Left colon (tissue), 2 donors: ENCODE data around the gene OTOF. TPM values are rescaled to one million over a fixed set of nuclear protein-coding genes. Genes with fewer than 3 reads are reported as not detected.

ENCODE experiments used
- ATAC-seq: fragments of 200-7000 bp; cut with Tn5 transposase; one replicate; pipeline ENCODE4 v1.9.1; 2020; ENCODE audit warnings: mild to moderate bottlenecking, moderate library complexity
- DNase-seq, 2 donors: peaks; one replicate each; pipeline ENCODE4 v3.0.0-alpha.2; 2020
- intact Hi-C, 2 donors: fragments of 100-400 bp; cut with DNase I in 1 of 2; cut with micrococcal nuclease in 1 of 2; formaldehyde crosslinking; loops; one replicate each; pipeline versions ENCODE4 v1.11.2 to v1.14.0; 2022; cut with DNase I, micrococcal nuclease
- total RNA-seq, 2 donors: library from RNA; stranded (reverse); fragmentation: NEBNext Ultra II Directional; extraction: Animal tissue kit (Norgen Biotek cat#: 25700); gene quantifications; one replicate each; pipeline ENCODE4 v1.2.1, GENCODE V29; 2021
- donor health status: DM: no; HTN: no; CAD: no.
- donor health status: DM: yes; HTN: yes; CAD: no.

OTOF gene
- total RNA-seq, 2 donors from 2014 or later: not detected

DNA sequence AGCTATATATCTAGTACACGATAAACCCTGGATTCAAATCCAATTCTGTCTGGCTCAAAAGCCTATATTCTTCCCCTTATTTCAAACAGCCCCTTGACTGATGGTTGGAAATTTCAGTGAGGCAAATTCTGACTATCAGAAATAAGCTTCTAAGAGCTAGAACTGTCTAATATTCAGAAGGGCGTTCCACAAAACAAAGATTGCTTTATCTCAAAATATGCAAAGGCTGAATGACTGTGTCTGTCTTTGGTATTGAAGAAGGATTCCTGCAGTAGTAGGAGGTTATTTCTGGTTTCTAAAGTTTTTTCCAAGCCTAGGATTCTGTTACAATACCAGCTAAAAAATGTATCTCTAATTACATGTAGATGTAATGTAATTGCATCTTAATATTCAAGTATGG, 45.1 kb downstream of the OTOF start:
- DNase-seq (no peak), ATAC-seq (no peak)
- intact Hi-C loops: no loop called here

- intact Hi-C loops: no loop called here
- no peak for DNase-seq
- ATAC-seq: no peak
These were observed 45.6 kb downstream of the OTOF start for GRCh38 chr2:26432363-26432762.

DNA sequence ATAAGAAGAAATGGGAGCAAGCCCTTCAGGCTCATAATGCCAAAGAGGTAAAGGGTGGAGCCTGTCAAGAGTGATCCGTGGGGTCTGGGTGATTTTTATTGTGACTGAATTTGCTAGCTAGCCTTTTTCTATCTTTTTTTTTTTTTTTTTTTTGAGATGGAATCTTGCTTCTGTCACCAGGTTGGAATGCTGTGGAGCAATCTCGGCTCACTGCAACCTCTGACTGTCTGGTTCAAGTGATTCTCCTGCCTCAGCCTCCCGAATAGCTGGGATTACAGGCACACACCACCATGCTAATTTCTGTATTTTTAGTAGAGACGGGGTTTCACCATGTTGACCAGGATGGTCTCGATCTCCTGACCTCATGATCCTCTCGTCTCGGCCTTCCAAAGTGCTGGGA, 47.1 kb downstream of the OTOF start:
- intact Hi-C loops: no loop called here
- DNase-seq (no peak), ATAC-seq (no peak)

GRCh38 chr2:26429779-26430578, 47.9 kb downstream of the OTOF start:
- intact Hi-C loops: no loop called here
- ATAC-seq (no peak), DNase-seq (no peak)

GRCh38 chr2:26428846-26429245, 49.1 kb downstream of the OTOF start:
- DNase-seq: no peak
- no peak for ATAC-seq
- intact Hi-C loops: no loop called here

GRCh38 chr2:26424221-26424620, 53.7 kb downstream of the OTOF start:
- intact Hi-C loops: no loop called here
- ATAC-seq: no peak
- DNase-seq: no peak

- DNase-seq (no peak), ATAC-seq (no peak)
- intact Hi-C loops: no loop called here
These were observed 54.2 kb downstream of the OTOF start for GRCh38 chr2:26423750-26424149.

GRCh38 chr2:26422947-26423629, 54.8 kb downstream of the OTOF start:
- DNase-seq: no peak
- intact Hi-C loops: no loop called here
- ATAC-seq: no peak

DNA sequence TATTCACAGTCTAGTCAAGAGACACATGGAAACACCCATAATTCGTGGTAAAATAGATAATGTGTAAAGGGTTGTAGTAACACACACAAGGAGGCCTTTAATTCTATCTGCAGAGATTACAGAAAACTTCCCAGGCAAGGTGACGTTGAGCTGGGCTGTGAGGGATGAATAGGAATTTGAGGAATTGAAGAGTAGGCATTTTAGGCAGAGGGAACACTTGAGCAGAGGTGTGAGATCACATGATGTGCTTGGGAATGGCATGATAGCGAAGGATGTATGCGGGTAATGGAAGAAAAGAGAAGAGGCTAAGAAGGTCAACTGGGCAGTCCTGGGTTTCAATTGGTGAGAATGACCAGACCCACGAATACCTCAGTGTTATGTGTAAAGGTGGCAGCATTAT, 56.0 kb downstream of the OTOF start:
- ATAC-seq (no peak), DNase-seq (no peak)
- intact Hi-C loops: no loop called here

DNA sequence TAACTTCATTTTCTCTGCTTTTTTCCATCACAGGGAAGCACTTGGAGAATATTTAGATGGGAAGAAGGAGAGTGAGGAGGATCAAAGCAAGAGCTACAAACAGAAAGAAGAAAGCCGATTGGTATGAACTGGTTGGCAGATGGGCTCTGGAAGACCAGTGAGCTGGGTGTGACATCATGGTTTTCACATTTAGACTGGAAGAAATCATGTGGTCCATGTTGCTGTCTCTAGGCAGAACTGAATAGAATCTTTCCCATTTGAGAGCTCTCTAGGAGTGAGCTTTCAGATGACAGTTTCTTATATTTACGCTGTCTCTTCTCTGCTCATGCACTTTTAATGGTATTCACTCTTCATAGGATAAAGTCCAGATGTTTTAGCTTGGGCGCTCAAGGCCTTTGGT, 63.6 kb downstream of the OTOF start:
- DNase-seq (no peak), ATAC-seq (no peak)
- intact Hi-C loops: no loop called here

DNA sequence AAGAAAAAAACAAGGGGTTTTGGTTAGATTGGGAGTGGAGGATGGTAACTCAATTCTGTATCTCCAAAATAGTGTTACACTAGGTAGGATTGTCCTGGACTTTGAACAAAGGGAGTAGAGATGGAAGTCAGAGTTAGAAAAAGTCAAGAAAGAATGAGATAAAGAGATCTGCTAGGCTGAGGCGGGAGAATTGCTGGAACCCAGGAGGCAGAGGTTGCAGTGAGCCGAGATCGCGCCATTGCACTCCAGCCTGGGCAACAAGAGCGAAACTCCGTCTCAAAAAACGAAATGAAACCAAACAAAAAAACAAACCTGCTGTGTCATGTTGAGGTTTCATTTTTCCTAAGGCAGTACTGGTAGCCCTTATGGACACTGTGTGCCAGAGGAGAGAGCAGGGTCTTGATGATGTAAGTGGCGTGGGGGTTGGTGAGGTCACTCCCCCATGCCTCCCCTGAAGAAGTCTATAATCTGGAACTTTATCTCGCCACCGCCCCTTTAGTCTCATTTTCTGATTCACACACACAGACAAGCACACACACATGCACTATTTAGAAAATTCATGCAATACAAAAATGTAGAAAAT, 65.7 kb downstream of the OTOF start:
- no peak for ATAC-seq
- no peak for DNase-seq
- intact Hi-C loops: no loop called here

DNA sequence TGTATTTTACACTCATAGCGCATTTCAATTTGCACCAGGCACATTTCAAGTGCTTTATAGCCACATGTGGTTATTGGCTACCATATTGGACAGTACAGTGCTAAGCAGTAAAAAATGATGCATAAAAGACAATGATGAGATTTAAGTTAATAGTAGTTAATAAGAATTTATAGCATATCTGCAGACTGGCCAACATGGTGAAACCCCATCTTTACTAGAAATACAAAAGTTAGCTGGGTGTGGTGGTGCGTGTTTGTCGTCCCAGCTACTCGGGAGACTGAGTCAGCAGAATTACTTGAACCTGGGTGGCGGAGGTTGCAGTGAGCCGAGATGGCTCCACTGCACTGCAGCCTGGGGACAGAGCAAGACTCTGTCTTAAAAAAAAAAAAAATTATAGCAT, 66.5 kb downstream of the OTOF start:
- no peak for DNase-seq

GRCh38 chr2:26410764-26411243, 67.1 kb downstream of the OTOF start:
- ATAC-seq (no peak), DNase-seq (no peak)
- intact Hi-C loops: no loop called here

More for the DNA sequence above, 66.5 kb downstream of the OTOF start:
- intact Hi-C loops: no loop called here
- ATAC-seq: no peak

DNA sequence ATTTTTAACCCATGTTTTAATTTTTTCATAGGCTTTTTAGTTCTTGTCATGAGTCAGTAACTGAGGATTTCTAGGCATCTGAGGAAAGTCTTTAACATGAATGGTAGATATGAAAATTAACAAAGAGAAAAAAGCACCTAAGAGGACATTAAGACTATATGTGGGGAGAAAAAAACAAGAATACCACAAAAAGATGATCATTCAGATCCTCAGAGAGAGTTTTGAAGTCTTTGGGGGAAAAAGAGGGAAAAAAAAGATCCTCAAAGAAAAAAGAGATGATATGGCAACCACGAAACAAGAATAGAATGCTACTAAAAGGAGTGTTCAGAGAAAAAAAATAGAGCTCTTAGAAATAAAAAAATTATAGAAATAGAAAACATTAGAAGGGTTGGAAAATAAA, 68.1 kb downstream of the OTOF start:
- intact Hi-C loops: no loop called here
- ATAC-seq (no peak), DNase-seq (no peak)

DNA sequence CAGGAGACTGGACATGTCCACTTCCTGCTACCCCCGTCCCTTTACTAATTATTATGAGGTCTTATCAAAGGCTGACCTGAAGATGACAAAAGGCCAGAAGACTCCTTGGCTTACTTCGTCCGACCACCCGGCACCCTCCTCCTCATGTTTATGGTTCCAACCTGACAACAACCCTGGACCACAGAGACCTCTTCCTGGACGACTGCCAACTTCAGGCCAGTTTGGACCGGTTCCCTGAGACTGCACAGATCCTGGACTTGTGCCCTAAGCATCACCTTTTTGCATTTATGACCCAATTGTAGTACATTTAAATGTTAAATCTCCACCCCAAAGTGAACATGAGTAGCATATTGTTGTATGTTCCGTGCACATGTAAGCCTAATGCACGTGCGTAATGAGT, 70.4 kb downstream of the OTOF start:
- DNase-seq (no peak), ATAC-seq (no peak)
- intact Hi-C loops: no loop called here

Other genes starting within 250 kb of the OTOF start
- gene HADHA, start 233.5 kb downstream of the OTOF start, total RNA-seq: 100 to 1,000 TPM; 239 to 294 TPM
- gene HADHB, start 233.2 kb downstream of the OTOF start, total RNA-seq: 100 to 1,000 TPM; 166 to 180 TPM
- 10 to 100 TPM; 31.7 to 44.5 TPM for gene SELENOI, start 132.0 kb downstream of the OTOF start, total RNA-seq
- gene ADGRF3, start 131.3 kb downstream of the OTOF start, total RNA-seq: under 1 TPM; 0.34 to 0.49 TPM
- gene DRC1, start 76.2 kb downstream of the OTOF start, total RNA-seq: not detected
- gene CIB4, start 163.2 kb upstream of the OTOF start, total RNA-seq: not detected
- gene KCNK3, start 214.6 kb upstream of the OTOF start, total RNA-seq: 1 to 10 TPM in 1 of 2 donors, under 1 TPM in 1; 0.79 to 1.5 TPM